Measurements from ENCODE around the gene CCSER1. TPM values are rescaled to one million over a fixed set of nuclear protein-coding genes. Genes with fewer than 3 reads are reported as not detected.

The CCSER1 gene
- total RNA-seq, 4 donors from 2014 or later: 27.5 to 66.5 (median 54.3) TPM

- no peak overlapping the region for H3K4me3 ChIP-seq
- no peak overlapping the region for H3K27ac ChIP-seq
- H3K27me3 ChIP-seq: no peaks in the 10 kb centered on the region
- H3K36me3 ChIP-seq: no peaks in the 10 kb centered on the region
- H3K4me1 ChIP-seq: no peaks in the 10 kb centered on the region
- DNase-seq: no peak
- no peaks in the 10 kb centered on the region for H3K9me3 ChIP-seq
- TF ChIP-seq POLR2A (IDR thresholded peaks at IDR 0.05): no peak
Measured at GRCh38 chr4:90120815-90121214, 6.4 kb upstream of the CCSER1 start.

- DNase-seq: no peak
- Histone ChIP-seq H3K4me1 (no peaks in the 10 kb centered on the region), H3K27ac (no peak overlapping the region), H3K9me3 (no peaks in the 10 kb centered on the region), H3K4me3 (no peak overlapping the region), H3K36me3 (no peaks in the 10 kb centered on the region), H3K27me3 (no peaks in the 10 kb centered on the region)
- no peak for TF ChIP-seq POLR2A (IDR thresholded peaks at IDR 0.05)
- TF ChIP-seq, protein P1, sequence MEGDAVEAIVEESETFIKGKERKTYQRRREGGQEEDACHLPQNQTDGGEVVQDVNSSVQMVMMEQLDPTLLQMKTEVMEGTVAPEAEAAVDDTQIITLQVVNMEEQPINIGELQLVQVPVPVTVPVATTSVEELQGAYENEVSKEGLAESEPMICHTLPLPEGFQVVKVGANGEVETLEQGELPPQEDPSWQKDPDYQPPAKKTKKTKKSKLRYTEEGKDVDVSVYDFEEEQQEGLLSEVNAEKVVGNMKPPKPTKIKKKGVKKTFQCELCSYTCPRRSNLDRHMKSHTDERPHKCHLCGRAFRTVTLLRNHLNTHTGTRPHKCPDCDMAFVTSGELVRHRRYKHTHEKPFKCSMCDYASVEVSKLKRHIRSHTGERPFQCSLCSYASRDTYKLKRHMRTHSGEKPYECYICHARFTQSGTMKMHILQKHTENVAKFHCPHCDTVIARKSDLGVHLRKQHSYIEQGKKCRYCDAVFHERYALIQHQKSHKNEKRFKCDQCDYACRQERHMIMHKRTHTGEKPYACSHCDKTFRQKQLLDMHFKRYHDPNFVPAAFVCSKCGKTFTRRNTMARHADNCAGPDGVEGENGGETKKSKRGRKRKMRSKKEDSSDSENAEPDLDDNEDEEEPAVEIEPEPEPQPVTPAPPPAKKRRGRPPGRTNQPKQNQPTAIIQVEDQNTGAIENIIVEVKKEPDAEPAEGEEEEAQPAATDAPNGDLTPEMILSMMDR (IDR thresholded peaks at IDR 0.05): no peak
Measured at GRCh38 chr4:90121676-90122354, 5.4 kb upstream of the CCSER1 start.

DNA sequence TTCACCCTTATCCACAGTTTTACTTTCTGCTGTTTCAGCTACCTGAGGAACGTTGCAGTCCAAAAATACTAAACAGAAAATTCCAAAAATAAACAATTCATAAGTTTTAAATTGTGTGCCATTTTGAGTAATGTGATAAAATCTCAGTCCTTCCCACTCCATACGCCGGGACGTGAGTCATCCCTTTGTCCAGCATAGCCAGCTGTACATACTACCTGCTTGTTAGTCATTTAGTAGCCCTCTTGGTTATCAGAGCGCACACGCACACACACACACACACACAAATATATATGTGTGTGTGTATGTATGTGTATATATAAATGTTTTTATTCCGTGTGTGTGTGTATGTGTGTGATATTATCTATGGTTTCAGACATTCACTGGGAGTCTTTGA is 4.8 kb upstream of the CCSER1 start:
- DNase-seq: no peak
- no peaks in the 10 kb centered on the region for H3K36me3 ChIP-seq
- no peaks in the 10 kb centered on the region for H3K9me3 ChIP-seq
- H3K27me3 ChIP-seq: no peaks in the 10 kb centered on the region
- H3K4me1 ChIP-seq: no peaks in the 10 kb centered on the region
- no peak overlapping the region for H3K27ac ChIP-seq
- no peak overlapping the region for H3K4me3 ChIP-seq
- TF ChIP-seq POLR2A (IDR thresholded peaks at IDR 0.05): no peak
- TF ChIP-seq, protein P1 (IDR thresholded peaks at IDR 0.05): no peak

DNA sequence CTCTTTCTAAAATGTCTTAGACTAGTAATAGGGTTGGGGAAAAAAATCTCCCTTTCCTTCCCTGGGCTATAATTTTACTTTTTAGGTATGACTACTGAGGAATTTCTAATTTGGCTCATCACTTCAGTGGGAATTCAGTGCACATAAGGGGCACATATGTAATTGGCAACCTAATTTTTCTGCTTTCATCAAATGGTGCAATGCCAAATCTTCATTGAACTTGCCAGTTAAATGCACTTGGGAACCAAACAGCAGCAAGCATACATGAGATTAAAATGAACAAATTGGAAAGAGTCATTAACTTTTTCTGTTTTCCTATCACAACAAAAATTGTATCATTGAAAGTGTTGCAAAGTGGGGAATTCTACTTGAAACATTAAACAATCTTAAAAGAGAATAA is 2.9 kb upstream of the CCSER1 start:
- TF ChIP-seq, protein P1 (IDR thresholded peaks at IDR 0.05): no peak
- TF ChIP-seq POLR2A (IDR thresholded peaks at IDR 0.05): no peak
- H3K4me3 ChIP-seq: no peak overlapping the region
- no peak overlapping the region for H3K27ac ChIP-seq
- no peaks in the 10 kb centered on the region for H3K27me3 ChIP-seq
- no peaks in the 10 kb centered on the region for H3K4me1 ChIP-seq
- H3K36me3 ChIP-seq: no peaks in the 10 kb centered on the region
- DNase-seq: no peak
- no peaks in the 10 kb centered on the region for H3K9me3 ChIP-seq

DNA sequence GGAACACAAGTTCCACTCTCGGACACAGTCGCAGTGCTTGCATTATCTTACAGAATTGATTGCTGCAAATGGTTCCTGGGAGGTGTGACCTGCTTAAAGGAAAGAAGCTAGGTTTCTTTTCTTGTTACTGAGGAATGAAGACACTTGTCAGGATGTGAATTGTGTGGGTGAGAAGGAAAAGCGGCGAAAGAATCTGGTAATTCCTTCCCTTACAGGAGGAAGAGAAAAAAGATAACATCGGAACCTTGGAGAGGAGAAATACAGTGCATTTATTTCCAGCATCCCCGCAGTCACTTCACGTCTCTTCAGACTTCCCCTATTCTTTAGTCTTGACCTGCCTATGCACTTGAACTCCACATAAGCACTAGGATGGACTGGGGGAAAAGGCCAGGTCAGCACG is 389 bp upstream of the CCSER1 start:
- Histone ChIP-seq H3K27me3 (no peaks in the 10 kb centered on the region), H3K4me1 (no peaks in the 10 kb centered on the region), H3K9me3 (no peaks in the 10 kb centered on the region), H3K36me3 (no peaks in the 10 kb centered on the region), H3K4me3 (peak overlapping the region; percentile 66 to 94 (median 76)), H3K27ac (peak overlapping the region; percentile 82 to 96 (median 89))
- TF ChIP-seq, protein P1 (IDR thresholded peaks at IDR 0.05): no peak
- TF ChIP-seq POLR2A (IDR thresholded peaks at IDR 0.05): no peak
- DNase-seq: no peak

DNA sequence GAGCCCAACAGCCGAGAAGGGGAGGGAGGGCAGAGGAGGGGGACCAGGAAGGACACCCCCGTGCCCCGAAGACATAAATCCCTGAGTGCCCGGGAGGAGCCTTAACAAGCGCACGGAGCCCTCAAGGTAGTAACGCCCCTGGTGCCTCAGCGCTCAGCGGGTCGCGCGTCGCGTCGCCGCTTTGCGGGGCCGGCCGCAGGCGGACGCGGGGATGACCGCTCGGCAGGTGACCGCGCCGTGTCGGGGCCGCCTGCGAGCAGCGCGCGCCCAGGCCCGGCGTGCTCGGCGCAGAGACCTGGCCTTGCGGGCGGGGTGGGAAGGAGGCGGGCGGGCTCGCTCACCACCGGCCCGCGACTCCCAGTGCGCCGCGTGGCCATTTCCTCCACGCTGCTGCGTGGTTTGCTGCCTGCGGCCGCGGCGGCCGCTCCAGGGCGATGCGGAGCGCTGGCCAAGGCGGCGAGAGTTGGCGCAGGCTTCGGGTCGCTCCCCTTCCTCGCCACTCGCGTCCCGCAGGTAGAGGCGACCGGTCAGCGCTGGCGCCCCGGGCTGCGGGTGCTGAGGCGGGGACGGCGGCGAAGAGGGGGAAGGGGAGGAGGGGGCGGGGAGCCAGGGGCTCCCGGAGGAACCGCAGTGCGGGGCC is 632 bp downstream of the CCSER1 start:
- Histone ChIP-seq H3K27me3 (no peaks in the 10 kb centered on the region), H3K36me3 (no peaks in the 10 kb centered on the region), H3K27ac (peak overlapping the region; percentile 82 to 96 (median 89)), H3K9me3 (no peaks in the 10 kb centered on the region), H3K4me1 (no peaks in the 10 kb centered on the region), H3K4me3 (peak overlapping the region; percentile 66 to 94 (median 76))
- DNase-seq: no peak
- TF ChIP-seq, protein P1 (IDR thresholded peaks at IDR 0.05): no peak
- no peak for TF ChIP-seq POLR2A (IDR thresholded peaks at IDR 0.05)
